GM23248 (cell line): ENCODE measurements around the gene S100A16. TPM values are rescaled to one million over a fixed set of nuclear protein-coding genes. Genes with fewer than 3 reads are reported as not detected.

Experiments used
- DNase-seq: peaks from one replicate; pipeline ENCODE4 v3.0.0-alpha.2; 2015
- H2AFZ ChIP-seq: fragments of 200-600 bp; sonication (generic); 2 replicates; pipeline ENCODE4 v1.6.1; 2016; ENCODE audit warnings: antibody characterized with exemption
- H3F3A ChIP-seq: fragments of 200-600 bp; sonication (generic); 2 replicates; pipeline ENCODE4 v1.6.1; 2016; ENCODE audit warnings: mild to moderate bottlenecking, antibody characterized with exemption, mixed run types; ENCODE audit not compliant: insufficient read depth
- H3K27ac ChIP-seq: fragments of 200-600 bp; sonication (generic); 2 replicates; pipeline ENCODE4 v1.5.1; 2016; ENCODE audit warnings: mild to moderate bottlenecking
- H3K27me3 ChIP-seq: fragments of 200-600 bp; sonication (generic); replicated peaks from 2 replicates; pipeline ENCODE4 v1.6.1; 2016; ENCODE audit warnings: mild to moderate bottlenecking; ENCODE audit not compliant: insufficient read depth
- H3K36me3 ChIP-seq: fragments of 200-600 bp; sonication (generic); 2 replicates; pipeline ENCODE4 v1.6.1; 2016; ENCODE audit warnings: low read depth, mild to moderate bottlenecking
- H3K4me1 ChIP-seq: fragments of 200-600 bp; sonication (generic); 2 replicates; pipeline ENCODE4 v1.6.1; 2016; ENCODE audit warnings: mild to moderate bottlenecking; ENCODE audit not compliant: insufficient read depth
- H3K4me2 ChIP-seq: fragments of 200-600 bp; sonication (generic); one replicate; pipeline ENCODE4 v1.6.1; 2016; ENCODE audit warnings: mild to moderate bottlenecking; ENCODE audit not compliant: unreplicated experiment
- H3K4me3 ChIP-seq: fragments of 200-600 bp; sonication (generic); 2 replicates; pipeline ENCODE4 v1.5.1; 2016; ENCODE audit warnings: mild to moderate bottlenecking
- H3K79me2 ChIP-seq: fragments of 200-600 bp; sonication (generic); 2 replicates; pipeline ENCODE4 v1.6.1; 2016; ENCODE audit warnings: mild to moderate bottlenecking; ENCODE audit not compliant: insufficient read depth
- H3K9ac ChIP-seq: fragments of 200-600 bp; sonication (generic); 2 replicates; pipeline ENCODE4 v1.6.1; 2016; ENCODE audit warnings: mild to moderate bottlenecking
- H3K9me2 ChIP-seq: fragments of 200-600 bp; sonication (generic); 2 replicates; pipeline ENCODE4 v1.6.1; 2016; ENCODE audit warnings: mixed run types, mild to moderate bottlenecking, moderate library complexity; ENCODE audit not compliant: insufficient read depth
- H3K9me3 ChIP-seq: fragments of 200-600 bp; sonication (generic); one replicate; pipeline ENCODE4 v1.6.1; 2017; ENCODE audit warnings: low read depth
- H4K20me1 ChIP-seq: fragments of 200-600 bp; sonication (generic); 2 replicates; pipeline ENCODE4 v1.6.0; 2016; ENCODE audit not compliant: insufficient read depth
- EZH2 ChIP-seq: fragments of 200-600 bp; sonication (generic); IDR thresholded peaks from 2 replicates; pipeline ENCODE4 v1.6.1; 2018; ENCODE audit warnings: antibody characterized with exemption, mild to moderate bottlenecking; ENCODE audit not compliant: insufficient read depth, poor library complexity, severe bottlenecking
- EZH2phosphoT487 ChIP-seq: fragments of 200-600 bp; sonication (generic); IDR thresholded peaks from 2 replicates; pipeline ENCODE4 v1.6.1; 2018; ENCODE audit warnings: antibody characterized with exemption, moderate library complexity, mild to moderate bottlenecking, low read depth; ENCODE audit not compliant: insufficient read depth
- WGBS, 2 experiments: methylation state at CpG; one replicate each; pipeline ENCODE4 v1.1.6; 2015 to 2017; ENCODE audit warnings: low lambda C conversion rate in 2 of 2, low coverage in 1 of 2; ENCODE audit errors: missing lambda C conversion rate in 2 of 2; 5-methylcytosine and 5-hydroxymethylcytosine counted together
- in situ Hi-C: fragments of 300-500 bp; cut with MboI; formaldehyde crosslinking; loops from 2 replicates; pipeline ENCODE4 v1.15.0; 2020
- polyA plus RNA-seq: library from polyadenylated mRNA; unstranded; fragments of >200 nt; fragmentation: Nextera tagmentation; extraction: Ambion mirVana; gene quantifications from 2 replicates; pipeline ENCODE4 v1.2.1, GENCODE V29; 2016
- total RNA-seq: library from RNA; depleted of rRNA; stranded (reverse); fragments of >200 nt; shearing (Covaris generic); gene quantifications from 2 replicates; pipeline ENCODE4 v1.2.3, GENCODE V29; 2014

S100A16 gene
- total and polyA plus RNA-seq, 2 experiments from 2014 or later, result 615 to 801 TPM

DNA sequence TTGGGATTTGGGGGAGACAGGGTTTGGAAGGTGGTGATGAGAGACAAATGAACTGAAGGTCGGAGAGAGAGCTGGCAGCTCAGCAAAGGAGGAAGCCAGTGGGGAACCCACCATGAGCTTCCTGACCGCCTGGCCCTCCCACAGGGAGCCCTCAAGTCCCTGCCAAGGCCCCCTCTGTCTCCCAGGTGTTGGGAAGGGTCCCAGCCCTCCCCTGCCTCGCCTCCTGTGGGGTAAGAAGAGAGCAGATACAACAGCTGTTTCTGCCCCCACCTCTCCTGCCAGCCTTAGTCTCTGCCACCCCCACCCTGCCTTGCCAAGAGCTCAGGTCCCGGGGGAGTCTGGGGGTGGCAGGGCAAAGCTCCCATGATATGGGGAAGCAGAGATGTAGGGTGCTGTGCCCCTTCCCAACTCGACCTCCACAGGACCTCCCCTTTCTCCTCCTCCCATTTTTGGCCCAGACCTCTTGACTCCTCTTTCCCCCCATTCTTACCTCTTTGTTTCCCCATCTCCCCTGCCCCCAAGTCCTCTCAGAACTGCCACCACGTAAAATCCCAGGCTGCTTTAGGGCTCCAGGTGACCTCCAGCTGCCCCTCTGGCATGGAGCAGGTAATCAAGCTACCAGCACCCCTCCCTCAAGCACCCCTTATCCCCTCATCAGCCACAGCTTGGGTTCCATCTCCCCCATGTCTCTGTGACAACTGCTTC, 15.9 kb upstream of the S100A16 start:
- H2AFZ ChIP-seq, result no peak overlapping the region
- in situ Hi-C loops, result no loop called here
- H3K27ac ChIP-seq, result no peak overlapping the region

GRCh38 chr1:153627715-153628626, 15.0 kb upstream of the S100A16 start, which contains the start of gene S100A1:
Gene S100A1, plus strand, starts transcription at chr1:153628434. Its CDS starts 2,088 bp downstream, at chr1:153630522.
- TF ChIP-seq EZH2, result no peak
- no peaks in the 10 kb centered on the region for H3K9me2 ChIP-seq
- in situ Hi-C loops, result no loop called here
- peaks cover 38% of the 10 kb centered on the region for H3K79me2 ChIP-seq
- peaks cover 15% of the 10 kb centered on the region; the same call in 1 of the 2 replicates for H3K36me3 ChIP-seq
- peak within 1 kb of the TSS; percentile 85 for H3K4me3 ChIP-seq
- peaks cover 20% of the 10 kb centered on the region for H3F3A ChIP-seq
- H3K9ac ChIP-seq, result peak within 1 kb of the TSS; percentile 95
- DNase-seq, result no peak
- peak within 1 kb of the TSS; percentile 74 for H2AFZ ChIP-seq
- H3K4me2 ChIP-seq, result peak within 1 kb of the TSS; percentile 99
- peaks cover 27% of the 10 kb centered on the region for H3K4me1 ChIP-seq
- H3K27me3 ChIP-seq, result no peaks in the 10 kb centered on the region
- WGBS, 2 experiments, result 63 to 64% methylated on average over 10 of the region's 10 CpGs
- H4K20me1 ChIP-seq, result no peaks in the 10 kb centered on the region
- H3K27ac ChIP-seq, result peak within 1 kb of the TSS; percentile 95
- H3K9me3 ChIP-seq, result no peaks in the 10 kb centered on the region

More for the DNA sequence above, 15.9 kb upstream of the S100A16 start:
- no peak for DNase-seq
- no peak for TF ChIP-seq EZH2phosphoT487
- no peaks in the 10 kb centered on the region for H3K9me2 ChIP-seq
- H3K9me3 ChIP-seq, result no peaks in the 10 kb centered on the region
- H3K4me1 ChIP-seq, result peaks cover 27% of the 10 kb centered on the region
- H3K36me3 ChIP-seq, result peaks cover 15% of the 10 kb centered on the region; the same call in 1 of the 2 replicates
- no peak overlapping the region for H3K4me3 ChIP-seq
- 86 to 87% methylated on average over 6 of the region's 6 CpGs for WGBS, 2 experiments
- H3F3A ChIP-seq, result peaks cover 16% of the 10 kb centered on the region
- H3K27me3 ChIP-seq, result no peaks in the 10 kb centered on the region
- H3K4me2 ChIP-seq, result no peak overlapping the region
- peaks cover 31% of the 10 kb centered on the region for H3K79me2 ChIP-seq
- H3K9ac ChIP-seq, result no peak overlapping the region
- H4K20me1 ChIP-seq, result no peaks in the 10 kb centered on the region

DNA sequence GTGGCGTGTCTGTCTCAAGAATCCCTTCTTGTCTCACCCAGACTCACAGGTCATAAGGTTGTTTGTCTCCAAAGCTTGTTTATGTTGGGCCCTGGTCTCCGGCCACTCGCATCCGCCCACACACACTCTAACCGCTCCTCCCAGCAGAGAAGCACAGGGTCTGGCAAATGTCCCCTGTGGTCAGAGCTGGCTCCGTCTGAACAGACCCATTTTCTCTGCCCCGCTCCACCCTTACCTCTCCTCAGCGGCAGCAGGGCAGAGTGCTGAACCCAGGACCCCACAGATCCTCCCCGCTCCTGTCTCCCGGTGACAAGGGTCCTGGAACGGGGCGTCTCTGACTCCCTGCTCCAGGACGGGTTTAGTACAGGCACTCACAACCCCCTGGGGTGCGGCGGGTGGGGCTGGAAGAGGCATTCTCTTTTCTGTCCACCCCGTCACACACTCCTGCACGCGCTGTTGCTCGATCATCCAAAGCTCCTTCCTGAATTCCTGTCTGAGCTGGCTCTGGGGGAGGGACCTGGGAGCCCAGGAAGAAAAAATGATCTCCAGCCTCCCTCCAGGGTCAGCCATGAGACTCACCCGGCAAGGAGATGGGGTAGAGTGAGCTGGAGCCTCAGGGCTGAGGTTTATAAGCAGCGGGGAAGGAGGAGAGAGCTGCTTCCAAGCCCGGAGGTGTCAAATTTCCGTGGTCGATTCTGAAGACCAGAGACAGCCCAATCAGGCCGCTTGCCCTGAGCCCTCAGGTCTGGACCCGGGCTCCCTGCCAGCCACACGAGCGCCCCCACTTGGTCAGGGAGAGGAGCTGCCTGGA, 14.2 kb upstream of the S100A16 start, which contains the start of gene S100A13:
Gene S100A13 (minus strand): TSS at position 602 of the 811 bp plus-strand sequence. CDS start 1,033 bp downstream, outside the sequence.
- no peaks in the 10 kb centered on the region for H3K27me3 ChIP-seq
- H3K27ac ChIP-seq, result peak within 1 kb of the TSS; percentile 95
- H3K9me3 ChIP-seq, result no peaks in the 10 kb centered on the region
- peaks cover 20% of the 10 kb centered on the region for H3F3A ChIP-seq
- WGBS, 2 experiments, result 0 to 2% methylated on average over 27 to 28 of the region's 28 CpGs
- no peaks in the 10 kb centered on the region for H4K20me1 ChIP-seq
- peaks cover 27% of the 10 kb centered on the region for H3K4me1 ChIP-seq
- peak; percentile 94 for DNase-seq
- H3K9me2 ChIP-seq, result no peaks in the 10 kb centered on the region
- peak within 1 kb of the TSS; percentile 74 for H2AFZ ChIP-seq
- peak within 1 kb of the TSS; percentile 99 for H3K4me2 ChIP-seq
- H3K4me3 ChIP-seq, result peak within 1 kb of the TSS; percentile 85
- no peak for TF ChIP-seq EZH2phosphoT487
- TF ChIP-seq EZH2, result no peak
- H3K79me2 ChIP-seq, result peaks cover 46% of the 10 kb centered on the region
- peak within 1 kb of the TSS; percentile 95 for H3K9ac ChIP-seq
- H3K36me3 ChIP-seq, result peaks cover 21% of the 10 kb centered on the region; the same call in 1 of the 2 replicates
- in situ Hi-C loops, result no loop called here

- H3K4me1 ChIP-seq, result peaks cover 27% of the 10 kb centered on the region
- H3K36me3 ChIP-seq, result peaks cover 21% of the 10 kb centered on the region; the same call in 1 of the 2 replicates
- H3K9me3 ChIP-seq, result no peaks in the 10 kb centered on the region
- H3K4me2 ChIP-seq, result peak overlapping the region; percentile 99
- H3K9ac ChIP-seq, result peak overlapping the region; percentile 95
- peak overlapping the region; percentile 74 for H2AFZ ChIP-seq
- H3K27me3 ChIP-seq, result no peaks in the 10 kb centered on the region
- no peaks in the 10 kb centered on the region for H4K20me1 ChIP-seq
- H3K9me2 ChIP-seq, result no peaks in the 10 kb centered on the region
- peak overlapping the region; percentile 85 for H3K4me3 ChIP-seq
- H3K79me2 ChIP-seq, result peaks cover 53% of the 10 kb centered on the region
- in situ Hi-C loops, result no loop called here
- peak; percentile 22 for DNase-seq
- no peak for TF ChIP-seq EZH2
- TF ChIP-seq EZH2phosphoT487, result no peak
- H3F3A ChIP-seq, result peaks cover 20% of the 10 kb centered on the region
- peak overlapping the region; percentile 95 for H3K27ac ChIP-seq
- 2 to 4% methylated on average over 3 of the region's 3 CpGs for WGBS, 2 experiments
These were observed 13.6 kb upstream of the S100A16 start for GRCh38 chr1:153626477-153626903.
